Type B pancreatic cell (in vitro differentiated cells): ENCODE measurements around the gene ZBTB22. TPM values are rescaled to one million over a fixed set of nuclear protein-coding genes. Genes with fewer than 3 reads are reported as not detected.

ENCODE experiments used
- DNase-seq: peaks from one replicate; pipeline ENCODE4 v3.0.0; 2021; ENCODE audit warnings: mixed read lengths; ENCODE audit not compliant: unreplicated experiment; ENCODE audit errors: extremely low spot score
- H3K27ac Mint-ChIP-seq: 2 replicates; pipeline ENCODE4 v1.8.0; 2021; ENCODE audit warnings: mild to moderate bottlenecking, mixed read lengths
- H3K27me3 Mint-ChIP-seq: 2 replicates; pipeline ENCODE4 v1.8.0; 2021; ENCODE audit warnings: mixed read lengths
- H3K36me3 Mint-ChIP-seq: 2 replicates; pipeline ENCODE4 v1.8.0; 2021; ENCODE audit warnings: mixed read lengths
- H3K4me1 Mint-ChIP-seq: one replicate; pipeline ENCODE4 v1.8.0; 2021; ENCODE audit warnings: mixed read lengths; ENCODE audit not compliant: unreplicated experiment
- H3K4me3 Mint-ChIP-seq: 2 replicates; pipeline ENCODE4 v1.8.0; 2021; ENCODE audit warnings: mild to moderate bottlenecking, mixed read lengths
- H3K9me3 Mint-ChIP-seq: 2 replicates; pipeline ENCODE4 v1.8.0; 2021; ENCODE audit warnings: mixed read lengths
- CTCF ChIP-seq: fragments of 200-600 bp; sonication (generic); conservative IDR thresholded peaks from 2 replicates; pipeline ENCODE4 v1.5.0; 2021; ENCODE audit warnings: antibody characterized with exemption, mild to moderate bottlenecking
- total RNA-seq: library from RNA; stranded (reverse); gene quantifications from 2 replicates; pipeline ENCODE4 v1.2.1, GENCODE V29; 2021; ENCODE audit warnings: low replicate concordance

ZBTB22 gene
- total RNA-seq, 1 donor from 2014 or later, result 21.1 TPM

DNA sequence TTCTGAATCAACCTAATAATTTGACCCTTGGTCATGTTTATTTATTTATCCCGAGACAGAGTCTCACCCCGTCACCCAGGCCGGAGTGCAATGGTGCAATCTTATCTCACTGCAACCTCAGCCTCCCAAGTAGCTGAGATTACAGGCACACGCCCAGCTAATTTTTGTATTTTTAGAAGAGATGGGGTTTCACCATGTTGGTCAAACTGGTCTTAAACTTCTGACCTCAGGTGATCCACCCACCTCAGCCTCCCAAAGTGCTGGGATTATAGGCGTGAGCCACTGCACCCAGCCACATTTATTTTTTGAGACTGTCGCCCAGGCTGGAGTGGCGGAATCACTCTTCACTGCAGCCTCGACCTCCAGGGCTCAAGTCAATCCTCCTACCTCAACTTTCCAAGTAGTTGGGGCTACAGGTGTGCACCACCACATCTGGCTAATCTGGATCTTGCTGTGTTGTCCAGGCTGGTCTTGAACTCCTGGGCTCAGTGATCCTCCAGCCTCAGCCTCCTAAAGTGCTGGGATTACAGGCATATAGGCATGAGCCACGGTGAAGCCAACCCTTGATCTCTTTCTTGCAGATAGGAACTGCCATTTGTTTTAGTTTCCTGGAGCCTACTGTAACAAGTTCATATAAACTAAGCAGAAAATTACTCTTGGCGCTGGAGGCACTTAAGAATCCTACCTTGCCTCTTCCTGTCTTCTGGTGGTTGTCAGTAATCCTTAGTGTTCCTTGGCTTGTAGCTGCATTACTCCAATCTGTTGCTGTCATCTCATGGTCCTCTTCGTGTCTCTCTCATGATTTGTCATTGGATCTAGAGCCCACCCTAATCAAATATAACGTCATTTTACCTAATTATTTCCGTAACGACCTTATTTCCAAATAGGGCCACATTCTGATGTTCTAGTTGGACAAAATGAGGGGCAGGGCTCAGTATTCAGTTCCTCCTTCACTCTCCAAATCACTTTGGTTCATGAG lies 43.3 kb downstream of the ZBTB22 start:
- Mint-ChIP-seq H3K4me1 (peaks cover 46% of the 10 kb centered on the region), H3K27ac (peak overlapping the region; percentile 100), H3K36me3 (peaks cover 35% of the 10 kb centered on the region), H3K4me3 (peak overlapping the region; percentile 98), H3K27me3 (no peaks in the 10 kb centered on the region), H3K9me3 (no peaks in the 10 kb centered on the region)
- no peak for TF ChIP-seq CTCF
- no peak for DNase-seq

- Mint-ChIP-seq H3K4me3 (peak overlapping the region; percentile 98), H3K36me3 (peaks cover 35% of the 10 kb centered on the region), H3K27ac (peak overlapping the region; percentile 100), H3K4me1 (peaks cover 46% of the 10 kb centered on the region), H3K27me3 (no peaks in the 10 kb centered on the region), H3K9me3 (no peaks in the 10 kb centered on the region)
- DNase-seq, result no peak
- no peak for TF ChIP-seq CTCF
Measured at GRCh38 chr6:33273129-33273923, 44.2 kb downstream of the ZBTB22 start.

DNA sequence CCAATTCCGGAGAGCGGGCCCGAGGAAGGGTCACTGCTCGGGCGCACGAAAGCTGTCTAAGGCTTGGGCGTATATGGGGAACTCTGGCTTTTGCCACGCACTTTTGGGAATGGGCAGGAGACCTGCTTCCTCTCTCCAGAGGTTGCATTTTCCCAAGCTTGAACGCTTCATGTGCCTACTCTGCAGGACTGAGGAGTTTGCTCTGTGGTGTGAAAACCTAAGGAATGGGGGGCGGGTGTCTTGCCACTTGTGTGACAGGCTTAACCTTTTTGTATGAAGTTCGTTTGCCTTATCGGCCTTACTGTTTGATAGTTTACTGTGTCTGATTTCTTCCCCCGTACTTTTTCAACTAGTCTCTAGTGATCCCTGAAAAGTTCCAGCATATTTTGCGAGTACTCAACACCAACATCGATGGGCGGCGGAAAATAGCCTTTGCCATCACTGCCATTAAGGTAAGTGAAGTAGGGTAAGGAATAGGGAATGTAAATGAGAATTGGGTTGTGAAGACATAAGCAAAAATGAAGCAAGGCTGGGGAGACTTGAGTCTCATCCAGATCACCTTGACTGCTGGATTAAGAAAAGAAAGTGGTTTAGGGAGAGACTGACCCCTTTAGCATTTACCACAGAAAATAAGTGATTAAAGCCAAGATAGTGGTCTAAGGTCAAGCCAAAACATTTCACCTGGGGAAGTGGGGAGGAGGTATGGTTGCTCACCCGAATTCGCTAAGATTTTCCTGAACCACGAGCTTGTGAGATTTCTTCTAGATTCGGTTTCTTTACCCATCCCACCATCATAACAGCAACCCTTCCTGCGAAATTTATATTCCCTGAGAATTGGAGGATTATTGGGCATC lies 45.0 kb downstream of the ZBTB22 start:
- no peak for TF ChIP-seq CTCF
- Mint-ChIP-seq H3K27ac (peak overlapping the region; percentile 100), H3K36me3 (peaks cover 39% of the 10 kb centered on the region), H3K9me3 (no peaks in the 10 kb centered on the region), H3K27me3 (no peaks in the 10 kb centered on the region), H3K4me1 (peaks cover 46% of the 10 kb centered on the region), H3K4me3 (peak overlapping the region; percentile 98)
- no peak for DNase-seq

GRCh38 chr6:33271468-33272274 lies 45.9 kb downstream of the ZBTB22 start, which contains the start of the genes RPS18 and VPS52:
RPS18 (plus strand) TSS chr6:33272075; CDS start chr6:33272120, 45 bp downstream.
VPS52 (minus strand) TSS chr6:33271876; CDS start chr6:33271675, 201 bp downstream.
- H3K9me3 Mint-ChIP-seq, result no peaks in the 10 kb centered on the region
- peak within 1 kb of the TSS; percentile 98 for H3K4me3 Mint-ChIP-seq
- no peak for TF ChIP-seq CTCF
- peaks cover 39% of the 10 kb centered on the region for H3K36me3 Mint-ChIP-seq
- no peaks in the 10 kb centered on the region for H3K27me3 Mint-ChIP-seq
- peak within 1 kb of the TSS; percentile 100 for H3K27ac Mint-ChIP-seq
- H3K4me1 Mint-ChIP-seq, result peaks cover 45% of the 10 kb centered on the region
- peak; percentile 87 for DNase-seq
